Left lung (tissue), 10 donors: Measurements from ENCODE around the gene TMEM255B. TPM values are rescaled to one million over a fixed set of nuclear protein-coding genes. Genes with fewer than 3 reads are reported as not detected.

Source experiments
- ATAC-seq: fragments of 200-7000 bp; cut with Tn5 transposase; one replicate; pipeline ENCODE4 v1.9.1; 2020; ENCODE audit warnings: moderate library complexity
- DNase-seq, 4 donors: peaks; one replicate each; pipeline ENCODE4 v3.0.0-alpha.2; 2013 to 2020
- H3K27ac ChIP-seq, 2 donors: fragments of 200-600 bp; sonication (generic) in 1 of 2; one replicate each; pipeline versions ENCODE4 v1.5.0 to v1.8.0; 2020 to 2021
- H3K27me3 ChIP-seq, 2 donors: fragments of 200-600 bp; sonication (generic) in 1 of 2; one replicate each; pipeline versions ENCODE4 v1.5.0 to v1.8.0; 2020 to 2021
- H3K36me3 ChIP-seq, 2 donors: fragments of 200-600 bp; sonication (generic) in 1 of 2; one replicate each; pipeline versions ENCODE4 v1.5.0 to v1.8.0; 2020 to 2021
- H3K4me1 ChIP-seq, 2 donors: fragments of 200-600 bp; one replicate each; pipeline ENCODE4 v1.8.0; 2021
- H3K4me3 ChIP-seq, 2 donors: fragments of 200-600 bp; sonication (generic) in 1 of 2; one replicate each; pipeline versions ENCODE4 v1.5.0 to v1.8.0; 2020 to 2021; ENCODE audit warnings: mild to moderate bottlenecking in 1 of 2
- H3K9me3 ChIP-seq, 2 donors: fragments of 200-600 bp; sonication (generic) in 1 of 2; one replicate each; pipeline versions ENCODE4 v1.5.0 to v1.8.0; 2020 to 2021
- CTCF ChIP-seq, 2 donors: fragments of 200-600 bp; sonication (generic) in 1 of 2; IDR thresholded peaks; one replicate each; pipeline versions ENCODE4 v1.5.0 to v1.8.0; 2021; ENCODE audit warnings: antibody characterized with exemption in 2 of 2
- intact Hi-C, 2 donors: fragments of 100-400 bp; cut with DNase I; formaldehyde crosslinking; loops; one replicate each; pipeline versions ENCODE4 v1.11.2 to v1.14.2; 2022
- polyA plus RNA-seq, 6 donors: library from polyadenylated mRNA; unstranded; fragments of 120-200 nt; gene quantifications; one replicate each; pipeline ENCODE4 v1.2.1, GENCODE V29; 2013; ENCODE audit not compliant: insufficient read length in 6 of 6
- total RNA-seq, 2 donors: library from RNA; stranded (reverse); fragmentation: NEBNext Ultra II Directional; extraction: Animal tissue kit (Norgen Biotek cat#: 25700); gene quantifications; one replicate each; pipeline ENCODE4 v1.2.1, GENCODE V29; 2021
- donor health status: DM: no; HTN: yes; CAD: no.
- donor health status: DM: no; HTN: no; CAD: no.

Gene TMEM255B
- total and polyA plus RNA-seq, 8 donors, result 10.4 to 30.7 (median 15.7) TPM

GRCh38 chr13:113768018-113768905 is 9.2 kb downstream of the TMEM255B start:
- Histone ChIP-seq H3K4me1 (peaks cover 0 to 3% of the 10 kb centered on the region in 2 donors), H3K27ac (no peak overlapping the region), H3K36me3 (no peaks in the 10 kb centered on the region), H3K9me3 (no peaks in the 10 kb centered on the region), H3K27me3 (peaks cover 0 to 6% of the 10 kb centered on the region in 2 donors), H3K4me3 (no peak overlapping the region)
- no peak for DNase-seq
- ATAC-seq, result no peak
- intact Hi-C loops, result no loop called here
- no peak for TF ChIP-seq CTCF (IDR thresholded peaks at IDR 0.05)

GRCh38 chr13:113769106-113769505 is 10.1 kb downstream of the TMEM255B start:
- Histone ChIP-seq H3K27me3 (no peaks in the 10 kb centered on the region), H3K27ac (no peak overlapping the region), H3K36me3 (no peaks in the 10 kb centered on the region), H3K4me3 (no peak overlapping the region), H3K4me1 (peaks cover 0 to 3% of the 10 kb centered on the region in 2 donors), H3K9me3 (no peaks in the 10 kb centered on the region)
- intact Hi-C loops, result no loop called here
- DNase-seq (no peak), ATAC-seq (no peak)
- TF ChIP-seq CTCF (IDR thresholded peaks at IDR 0.05), result no peak

- Histone ChIP-seq H3K36me3 (no peaks in the 10 kb centered on the region), H3K27ac (no peak overlapping the region), H3K4me3 (no peak overlapping the region), H3K9me3 (no peaks in the 10 kb centered on the region), H3K4me1 (peaks cover 0 to 3% of the 10 kb centered on the region in 2 donors), H3K27me3 (no peaks in the 10 kb centered on the region)
- intact Hi-C loops, result no loop called here
- no peak for ATAC-seq
- DNase-seq, result no peak
- no peak for TF ChIP-seq CTCF (IDR thresholded peaks at IDR 0.05)
These were observed 10.9 kb downstream of the TMEM255B start for GRCh38 chr13:113769881-113770280.

- Histone ChIP-seq H3K27me3 (peaks cover 0 to 1% of the 10 kb centered on the region in 2 donors), H3K27ac (no peak overlapping the region), H3K4me1 (peaks cover 0 to 3% of the 10 kb centered on the region in 2 donors), H3K36me3 (no peaks in the 10 kb centered on the region), H3K4me3 (no peak overlapping the region), H3K9me3 (no peaks in the 10 kb centered on the region)
- intact Hi-C loops, result no loop called here
- ATAC-seq (no peak), DNase-seq (no peak)
- TF ChIP-seq CTCF (IDR thresholded peaks at IDR 0.05), result no peak
These were observed 11.4 kb downstream of the TMEM255B start for GRCh38 chr13:113770441-113770840.

- no peaks in the 10 kb centered on the region for H3K36me3 ChIP-seq
- H3K27me3 ChIP-seq, result peaks cover 0 to 6% of the 10 kb centered on the region in 2 donors
- DNase-seq, result no peak
- H3K4me3 ChIP-seq, result no peak overlapping the region
- ATAC-seq, result no peak
- intact Hi-C loops, result no loop called here
- peak overlapping the region in 1 of 2 donors; percentile 42 for H3K27ac ChIP-seq
- no peaks in the 10 kb centered on the region for H3K9me3 ChIP-seq
- TF ChIP-seq CTCF (IDR thresholded peaks at IDR 0.05), result no peak
- H3K4me1 ChIP-seq, result peaks cover 0 to 3% of the 10 kb centered on the region in 2 donors
These were observed 11.9 kb downstream of the TMEM255B start for GRCh38 chr13:113770937-113771336.
